GM12878 (cell line): ENCODE measurements around the gene MRPS9. TPM values are rescaled to one million over a fixed set of nuclear protein-coding genes. Genes with fewer than 3 reads are reported as not detected.

Experiments
- ATAC-seq: fragments of 200-7000 bp; cut with Tn5 transposase; 3 replicates; pipeline ENCODE4 v1.9.1; 2020; ENCODE audit warnings: mild to moderate bottlenecking, moderate library complexity
- BruUV-seq: library from RNA; stranded (reverse); fragments of 400-500 nt; replicated peaks from 2 replicates; lab custom pipeline; 2021; lab: Mats Ljungman, UMichigan
- CTCF ChIA-PET: fragments of 300-600 bp; sonication (Branson Sonifier 250); formaldehyde crosslinking; extraction: SDS; loops from one replicate; lab custom pipeline; 2021; ENCODE audit warnings: inconsistent platforms; lab: Yijun Ruan, JAX
- POLR2A ChIA-PET: fragments of 350-600 bp; formaldehyde crosslinking; extraction: SDS; loops from one replicate; lab custom pipeline; 2021; ENCODE audit warnings: inconsistent platforms; lab: Charles Lee
- RAD21 ChIA-PET: fragments of 300-600 bp; sonication (Branson Sonifier 250); formaldehyde crosslinking; loops from one replicate; lab custom pipeline; 2023; ENCODE audit warnings: antibody characterized with exemption; ENCODE audit not compliant: unreplicated experiment; lab: Charles Lee
- SMC1A ChIA-PET: fragments of 300-600 bp; sonication (Branson Sonifier 250); formaldehyde crosslinking; loops from one replicate; lab custom pipeline; 2023; ENCODE audit not compliant: unreplicated experiment, uncharacterized antibody; lab: Charles Lee
- DNase-seq: peaks from one replicate; pipeline ENCODE4 v3.0.0-alpha.2; 2011; ENCODE audit warnings: low read depth, low spot score
- FAIRE-seq: peaks from 3 replicates; lab custom pipeline; 2011; peaks lifted over from hg19 to GRCh38; lab: Jason Lieb, UNC
- H2AFZ ChIP-seq: 2 replicates; pipeline ENCODE4 v1.6.0; 2011; ENCODE audit warnings: low read depth, low read length, control low read depth; ENCODE audit not compliant: control insufficient read depth
- H3K27ac ChIP-seq: 2 replicates; pipeline ENCODE4 v1.5.1; 2011; ENCODE audit warnings: control low read depth; ENCODE audit not compliant: control insufficient read depth, insufficient read depth
- H3K27me3 ChIP-seq, 2 experiments: replicated peaks in 1 of 2; 2 replicates each; pipeline versions ENCODE4 v1.6.0 to v1.6.1; 2011; ENCODE audit warnings: low read length in 1 of 2; ENCODE audit not compliant: control insufficient read depth in 2 of 2, insufficient read depth in 2 of 2
- H3K36me3 ChIP-seq, 2 experiments: 2 replicates each; pipeline ENCODE4 v1.5.1; 2011; ENCODE audit warnings: low read length in 1 of 2; ENCODE audit not compliant: control insufficient read depth in 2 of 2, insufficient read depth in 2 of 2
- H3K4me1 ChIP-seq: 2 replicates; pipeline ENCODE4 v1.6.1; 2011; ENCODE audit warnings: mild to moderate bottlenecking, low read length, moderate library complexity, mixed read lengths; ENCODE audit not compliant: control insufficient read depth, insufficient read depth
- H3K4me2 ChIP-seq: 2 replicates; pipeline ENCODE4 v1.6.0; 2011; ENCODE audit warnings: control low read depth; ENCODE audit not compliant: control insufficient read depth, insufficient read depth
- H3K4me3 ChIP-seq: fragments of 200-600 bp; sonication (generic); 2 replicates; pipeline ENCODE4 v1.5.1; 2016
- H3K79me2 ChIP-seq: 2 replicates; pipeline ENCODE4 v1.6.0; 2011; ENCODE audit warnings: low read length; ENCODE audit not compliant: control insufficient read depth, insufficient read depth
- H3K9ac ChIP-seq: 2 replicates; pipeline ENCODE4 v1.8.0; 2011; ENCODE audit warnings: low read length, control low read depth, mixed read lengths; ENCODE audit not compliant: control insufficient read depth, insufficient read depth
- H3K9me3 ChIP-seq: replicated peaks from 3 replicates; pipeline ENCODE4 v1.5.1; 2011; ENCODE audit warnings: mild to moderate bottlenecking, low read length; ENCODE audit not compliant: control insufficient read depth, insufficient read depth
- H4K20me1 ChIP-seq: 2 replicates; pipeline ENCODE4 v1.6.0; 2011; ENCODE audit not compliant: control insufficient read depth, insufficient read depth
- EP300 ChIP-seq, 2 experiments: fragments of 150-350 bp in 1 of 2; IDR thresholded peaks; 2 replicates each; pipeline ENCODE4 v1.6.1; 2011 to 2012; ENCODE audit warnings: low read depth in 2 of 2, low read length in 2 of 2, borderline replicate concordance in 1 of 2, improper control_type of control experiment in 1 of 2, inconsistent platforms in 1 of 2; ENCODE audit not compliant: control insufficient read depth in 1 of 2
- MTA2 ChIP-seq: fragments of 450-650 bp; IDR thresholded peaks from 2 replicates; pipeline ENCODE4 v1.6.1; 2016; ENCODE audit warnings: low read depth, mild to moderate bottlenecking, moderate library complexity
- MTA3 ChIP-seq: IDR thresholded peaks from 2 replicates; pipeline ENCODE4 v1.6.1; 2012; ENCODE audit warnings: low read length, inconsistent platforms, borderline replicate concordance
- MYB ChIP-seq: fragments of 150-350 bp; IDR thresholded peaks from 2 replicates; pipeline ENCODE4 v1.6.1; 2014; ENCODE audit warnings: mild to moderate bottlenecking, low read depth, low read length, borderline replicate concordance
- PAX8 ChIP-seq: fragments of 450-650 bp; IDR thresholded peaks from 2 replicates; pipeline ENCODE4 v1.6.1; 2017; ENCODE audit warnings: mild to moderate bottlenecking, moderate library complexity
- RAD21 ChIP-seq: IDR thresholded peaks from 2 replicates; pipeline ENCODE4 v1.6.1; 2011; ENCODE audit warnings: mild to moderate bottlenecking, low read depth, low read length, moderate library complexity; ENCODE audit not compliant: insufficient read depth
- SIN3A ChIP-seq: IDR thresholded peaks from 2 replicates; pipeline ENCODE4 v1.6.1; 2012; ENCODE audit warnings: low read depth, low read length, improper control_type of control experiment
- SMAD5 ChIP-seq: IDR thresholded peaks from 2 replicates; pipeline ENCODE4 v1.6.1; 2016; ENCODE audit warnings: antibody characterized with exemption, low read depth
- SUZ12 ChIP-seq: fragments of 200-600 bp; sonication (generic); IDR thresholded peaks from one replicate; pipeline ENCODE4 v1.6.1; 2018; ENCODE audit warnings: antibody characterized with exemption, mild to moderate bottlenecking; ENCODE audit not compliant: unreplicated experiment
- ZNF207 ChIP-seq: fragments of 450-650 bp; IDR thresholded peaks from 2 replicates; pipeline ENCODE4 v1.6.1; 2014; ENCODE audit warnings: antibody characterized with exemption, mild to moderate bottlenecking, borderline replicate concordance
- WGBS: methylation state at CpG from one replicate; pipeline ENCODE4 v1.1.6; 2016; ENCODE audit warnings: low lambda C conversion rate; ENCODE audit not compliant: insufficient replicate concordance, insufficient coverage; ENCODE audit errors: missing lambda C conversion rate; 5-methylcytosine and 5-hydroxymethylcytosine counted together
- in situ Hi-C: fragments of 300-500 bp; cut with MboI; formaldehyde crosslinking; loops from 9 replicates; pipeline ENCODE4 v1.14.3; 2018; ENCODE audit warnings: mixed read lengths
- intact Hi-C: fragments of 100-400 bp; cut with micrococcal nuclease; formaldehyde crosslinking; loops from one replicate; pipeline ENCODE4 v1.14.2; 2022; ENCODE audit not compliant: unreplicated experiment
- polyA plus RNA-seq, 11 experiments: library from polyadenylated mRNA; depleted of rRNA in 4 of 11; unstranded in 6 of 11; stranded (reverse) in 5 of 11; fragments of >200 nt; fragmentation: Nextera tagmentation in 4 of 11; fragmentation: Illumina TruSeq in 1 of 11; extraction: Ambion mirVana in 4 of 11; extraction: Trizol in 1 of 11; gene quantifications; 1 replicate in 1 of 11; 2 replicates in 10 of 11; pipeline versions ENCODE4 v1.2.1 to v1.2.3, GENCODE V29; 2011 to 2016; ENCODE audit warnings: inconsistent platforms in 2 of 11, missing spikeins in 2 of 11, low read depth in 1 of 11
- total RNA-seq, 4 experiments: library from RNA; depleted of rRNA in 3 of 4; stranded (reverse); fragments of >200 nt in 3 of 4; fragmentation: Illumina TruSeq in 1 of 4; extraction: Trizol in 1 of 4; gene quantifications; 2 replicates each; pipeline versions ENCODE4 v1.2.1 to v1.2.3, GENCODE V29; 2013 to 2021
- TF ChIP-seq, protein P1 (sequence below): fragments of 450-650 bp; IDR thresholded peaks from 2 replicates; pipeline ENCODE4 v1.6.1; 2017; ENCODE audit warnings: mild to moderate bottlenecking, moderate library complexity
- TF ChIP-seq, protein P2 (sequence below): IDR thresholded peaks from 2 replicates; pipeline ENCODE4 v1.6.1; 2012; ENCODE audit warnings: low read depth, low read length, improper control_type of control experiment
- TF ChIP-seq, protein P3 (sequence below): fragments of 450-650 bp; IDR thresholded peaks from 2 replicates; pipeline ENCODE4 v1.6.1; 2017; ENCODE audit warnings: borderline replicate concordance

MRPS9 gene
- total and polyA plus RNA-seq, 10 of the 15 experiments (the other 5 are each of a cell fraction or from before 2014, with no cell fraction given): 39.1 to 111 (median 63.4) TPM

DNA sequence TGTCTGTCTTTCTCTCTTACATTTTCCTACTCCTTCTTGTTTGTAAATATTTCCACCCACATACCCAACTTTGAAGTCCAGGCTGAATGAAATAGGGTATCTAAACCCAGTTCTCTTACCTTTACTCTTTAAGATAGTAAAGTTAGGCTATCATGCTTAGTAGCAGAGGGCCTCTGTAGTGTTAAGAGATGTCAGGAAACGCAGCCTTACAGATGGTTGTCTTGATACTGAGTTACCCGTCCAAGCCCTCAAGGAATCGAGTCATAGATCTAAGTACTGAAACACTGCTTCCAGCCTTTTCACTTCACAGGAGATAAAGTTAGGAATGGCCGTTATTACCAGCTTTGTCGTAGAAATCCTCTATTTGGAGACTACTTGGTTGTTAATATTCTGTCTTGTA, 24.3 kb downstream of the MRPS9 start:
- Histone ChIP-seq H4K20me1 (no peaks in the 10 kb centered on the region), H3K36me3 (no peaks in the 10 kb centered on the region), H3K79me2 (no peaks in the 10 kb centered on the region), H3K27me3 (no peaks in the 10 kb centered on the region), H3K4me3 (no peak overlapping the region), H2AFZ (no peak overlapping the region), H3K4me1 (no peaks in the 10 kb centered on the region), H3K4me2 (no peak overlapping the region), H3K9ac (no peak overlapping the region), H3K27ac (no peak overlapping the region), H3K9me3 (no peaks in the 10 kb centered on the region)
- in situ Hi-C loops: no loop called here
- ChIA-PET RAD21 (no interaction called here), CTCF (no interaction called here), POLR2A (no interaction called here), SMC1A (no interaction called here)
- ATAC-seq (no peak), DNase-seq (no peak), FAIRE-seq (no peak)
- TF ChIP-seq, protein P1, sequence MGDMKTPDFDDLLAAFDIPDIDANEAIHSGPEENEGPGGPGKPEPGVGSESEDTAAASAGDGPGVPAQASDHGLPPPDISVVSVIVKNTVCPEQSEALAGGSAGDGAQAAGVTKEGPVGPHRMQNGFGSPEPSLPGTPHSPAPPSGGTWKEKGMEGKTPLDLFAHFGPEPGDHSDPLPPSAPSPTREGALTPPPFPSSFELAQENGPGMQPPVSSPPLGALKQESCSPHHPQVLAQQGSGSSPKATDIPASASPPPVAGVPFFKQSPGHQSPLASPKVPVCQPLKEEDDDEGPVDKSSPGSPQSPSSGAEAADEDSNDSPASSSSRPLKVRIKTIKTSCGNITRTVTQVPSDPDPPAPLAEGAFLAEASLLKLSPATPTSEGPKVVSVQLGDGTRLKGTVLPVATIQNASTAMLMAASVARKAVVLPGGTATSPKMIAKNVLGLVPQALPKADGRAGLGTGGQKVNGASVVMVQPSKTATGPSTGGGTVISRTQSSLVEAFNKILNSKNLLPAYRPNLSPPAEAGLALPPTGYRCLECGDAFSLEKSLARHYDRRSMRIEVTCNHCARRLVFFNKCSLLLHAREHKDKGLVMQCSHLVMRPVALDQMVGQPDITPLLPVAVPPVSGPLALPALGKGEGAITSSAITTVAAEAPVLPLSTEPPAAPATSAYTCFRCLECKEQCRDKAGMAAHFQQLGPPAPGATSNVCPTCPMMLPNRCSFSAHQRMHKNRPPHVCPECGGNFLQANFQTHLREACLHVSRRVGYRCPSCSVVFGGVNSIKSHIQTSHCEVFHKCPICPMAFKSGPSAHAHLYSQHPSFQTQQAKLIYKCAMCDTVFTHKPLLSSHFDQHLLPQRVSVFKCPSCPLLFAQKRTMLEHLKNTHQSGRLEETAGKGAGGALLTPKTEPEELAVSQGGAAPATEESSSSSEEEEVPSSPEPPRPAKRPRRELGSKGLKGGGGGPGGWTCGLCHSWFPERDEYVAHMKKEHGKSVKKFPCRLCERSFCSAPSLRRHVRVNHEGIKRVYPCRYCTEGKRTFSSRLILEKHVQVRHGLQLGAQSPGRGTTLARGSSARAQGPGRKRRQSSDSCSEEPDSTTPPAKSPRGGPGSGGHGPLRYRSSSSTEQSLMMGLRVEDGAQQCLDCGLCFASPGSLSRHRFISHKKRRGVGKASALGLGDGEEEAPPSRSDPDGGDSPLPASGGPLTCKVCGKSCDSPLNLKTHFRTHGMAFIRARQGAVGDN: no peak
- TF ChIP-seq PAX8: no peak
- TF ChIP-seq ZNF207: no peak
- no TSS peak for BruUV-seq
- WGBS: over 99% methylated on average over 5 of the region's 5 CpGs
- intact Hi-C loops: no loop called here

DNA sequence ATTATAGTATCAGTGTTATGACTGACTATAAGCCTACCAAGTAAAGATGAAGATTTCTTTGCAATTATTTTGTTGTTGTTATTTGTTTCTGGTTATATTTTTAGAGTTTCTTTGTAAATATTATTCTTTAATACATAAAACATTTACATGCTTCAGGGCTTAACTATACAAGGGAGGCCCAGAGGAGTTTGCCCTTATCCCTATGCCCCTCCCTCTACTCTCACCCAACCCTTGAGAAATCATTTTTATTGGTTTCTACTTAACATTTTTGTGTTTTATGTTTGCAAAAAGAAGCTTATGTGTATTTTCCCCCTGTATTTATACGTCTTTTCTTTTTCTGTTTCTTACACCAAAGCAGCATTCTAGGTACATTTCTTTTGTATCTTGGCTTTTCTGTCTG, 30.5 kb downstream of the MRPS9 start:
- in situ Hi-C loops: no loop called here
- Histone ChIP-seq H3K27me3 (no peaks in the 10 kb centered on the region), H3K4me2 (no peak overlapping the region), H3K9me3 (no peaks in the 10 kb centered on the region), H2AFZ (no peak overlapping the region), H4K20me1 (no peaks in the 10 kb centered on the region), H3K79me2 (no peaks in the 10 kb centered on the region; the same call in 1 of the 2 replicates), H3K4me1 (peaks cover 5% of the 10 kb centered on the region; the same call in 1 of the 2 replicates), H3K9ac (no peak overlapping the region), H3K36me3 (peaks cover 0 to 5% of the 10 kb centered on the region in 2 experiments; a peak in 1 of 4 replicates), H3K27ac (no peak overlapping the region), H3K4me3 (no peak overlapping the region)
- BruUV-seq: no TSS peak
- ChIA-PET RAD21 (no interaction called here), POLR2A (no interaction called here), SMC1A (interaction anchor here (2.1 kb wide), 1 partner anchor 26 kb away, joined by 5 read pairs; no protein-coding TSS in a partner anchor), CTCF (no interaction called here)
- intact Hi-C loops: no loop called here
- no peak for FAIRE-seq
- WGBS: 100% methylated on average over 1 of the region's 1 CpG
- ATAC-seq: no peak
- DNase-seq: no peak
- no peak for TF ChIP-seq RAD21
- no peak for TF ChIP-seq EP300 (IDR thresholded peaks at IDR 0.05; ENCODE audit: borderline replicate concordance in 1 of 2, control insufficient read depth in 1 of 2, low read depth in 2 of 2, low read length in 2 of 2)
- TF ChIP-seq MTA2: no peak
- TF ChIP-seq, protein P2, sequence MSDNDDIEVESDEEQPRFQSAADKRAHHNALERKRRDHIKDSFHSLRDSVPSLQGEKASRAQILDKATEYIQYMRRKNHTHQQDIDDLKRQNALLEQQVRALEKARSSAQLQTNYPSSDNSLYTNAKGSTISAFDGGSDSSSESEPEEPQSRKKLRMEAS: no peak
- no peak for TF ChIP-seq SUZ12
- TF ChIP-seq MYB: no peak
- no peak for TF ChIP-seq MTA3
- TF ChIP-seq, protein P3, sequence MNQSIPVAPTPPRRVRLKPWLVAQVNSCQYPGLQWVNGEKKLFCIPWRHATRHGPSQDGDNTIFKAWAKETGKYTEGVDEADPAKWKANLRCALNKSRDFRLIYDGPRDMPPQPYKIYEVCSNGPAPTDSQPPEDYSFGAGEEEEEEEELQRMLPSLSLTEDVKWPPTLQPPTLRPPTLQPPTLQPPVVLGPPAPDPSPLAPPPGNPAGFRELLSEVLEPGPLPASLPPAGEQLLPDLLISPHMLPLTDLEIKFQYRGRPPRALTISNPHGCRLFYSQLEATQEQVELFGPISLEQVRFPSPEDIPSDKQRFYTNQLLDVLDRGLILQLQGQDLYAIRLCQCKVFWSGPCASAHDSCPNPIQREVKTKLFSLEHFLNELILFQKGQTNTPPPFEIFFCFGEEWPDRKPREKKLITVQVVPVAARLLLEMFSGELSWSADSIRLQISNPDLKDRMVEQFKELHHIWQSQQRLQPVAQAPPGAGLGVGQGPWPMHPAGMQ: no peak
- no peak for TF ChIP-seq SIN3A
- TF ChIP-seq SMAD5: no peak
